Aorta (tissue), 5 donors: ENCODE data around the gene MORC2. TPM values are rescaled to one million over a fixed set of nuclear protein-coding genes. Genes with fewer than 3 reads are reported as not detected.

Source experiments
- ATAC-seq: fragments of 200-7000 bp; cut with Tn5 transposase; one replicate; pipeline ENCODE4 v1.9.1; 2022; ENCODE audit warnings: moderate library complexity; ENCODE audit not compliant: low FRiP score
- DNase-seq, 2 donors: peaks; one replicate each; pipeline ENCODE4 v3.0.0-alpha.2; 2020
- H3K27ac ChIP-seq, 2 donors: one replicate each; pipeline ENCODE4 v1.5.1; 2013; ENCODE audit warnings: low read length in 2 of 2, mild to moderate bottlenecking in 2 of 2, moderate library complexity in 2 of 2, control low read depth in 1 of 2, inconsistent platforms in 1 of 2, low read depth in 1 of 2
- H3K27me3 ChIP-seq, 2 donors: one replicate each; pipeline ENCODE4 v1.6.1; 2013; ENCODE audit warnings: control low read depth in 1 of 2, low read length in 1 of 2, mild to moderate bottlenecking in 1 of 2, moderate library complexity in 1 of 2; ENCODE audit not compliant: insufficient read depth in 2 of 2, control insufficient read depth in 1 of 2
- H3K36me3 ChIP-seq, 2 donors: one replicate each; pipeline ENCODE4 v1.6.1; 2013; ENCODE audit warnings: control low read depth in 1 of 2, low read length in 1 of 2, mild to moderate bottlenecking in 1 of 2; ENCODE audit not compliant: insufficient read depth in 2 of 2, control insufficient read depth in 1 of 2
- H3K4me1 ChIP-seq, 2 donors: one replicate each; pipeline ENCODE4 v1.6.1; 2013; ENCODE audit warnings: low read length in 2 of 2, control low read depth in 1 of 2, mild to moderate bottlenecking in 1 of 2, moderate library complexity in 1 of 2; ENCODE audit not compliant: insufficient read depth in 2 of 2, control insufficient read depth in 1 of 2
- H3K4me3 ChIP-seq, 2 donors: one replicate each; pipeline ENCODE4 v1.5.1; 2013; ENCODE audit warnings: low read length in 2 of 2, control low read depth in 1 of 2, mild to moderate bottlenecking in 1 of 2
- H3K9me3 ChIP-seq: one replicate; pipeline ENCODE4 v1.6.1; 2013; ENCODE audit warnings: mild to moderate bottlenecking, low read length; ENCODE audit not compliant: control insufficient read depth
- WGBS, 2 donors: extraction: QIAGEN DNeasy Blood & Tissue Kit; methylation state at CpG; one replicate each; pipeline ENCODE4 v1.1.7; 2013; 5-methylcytosine and 5-hydroxymethylcytosine counted together
- intact Hi-C, 2 donors: fragments of 100-400 bp; cut with DNase I; formaldehyde crosslinking; loops; one replicate each; pipeline versions ENCODE4 v1.14.2 to v1.15.0; 2022
- polyA plus RNA-seq, 2 donors: library from polyadenylated mRNA; stranded (reverse); fragments of 200-250 nt; gene quantifications; one replicate each; pipeline ENCODE4 v1.2.3, GENCODE V29; 2013
- total RNA-seq, 2 donors: library from RNA; stranded (reverse); fragmentation: NEBNext Ultra II Directional; extraction: Animal tissue kit (Norgen Biotek cat#: 25700); gene quantifications; one replicate each; pipeline ENCODE4 v1.2.1, GENCODE V29; 2021
- donor health status: healthy with polysubstance abuse.
- donor health status: Bipolar disorder and iron deficiency.
- donor health status: DM: no; HTN: no; CAD: no.
- donor health status: DM: no; HTN: no; CAD: no.
- donor health status: DM: yes; HTN: yes; CAD: no.

Gene MORC2
- total and polyA plus RNA-seq, 4 donors: 7.8 to 37.7 (median 29.0) TPM

DNA sequence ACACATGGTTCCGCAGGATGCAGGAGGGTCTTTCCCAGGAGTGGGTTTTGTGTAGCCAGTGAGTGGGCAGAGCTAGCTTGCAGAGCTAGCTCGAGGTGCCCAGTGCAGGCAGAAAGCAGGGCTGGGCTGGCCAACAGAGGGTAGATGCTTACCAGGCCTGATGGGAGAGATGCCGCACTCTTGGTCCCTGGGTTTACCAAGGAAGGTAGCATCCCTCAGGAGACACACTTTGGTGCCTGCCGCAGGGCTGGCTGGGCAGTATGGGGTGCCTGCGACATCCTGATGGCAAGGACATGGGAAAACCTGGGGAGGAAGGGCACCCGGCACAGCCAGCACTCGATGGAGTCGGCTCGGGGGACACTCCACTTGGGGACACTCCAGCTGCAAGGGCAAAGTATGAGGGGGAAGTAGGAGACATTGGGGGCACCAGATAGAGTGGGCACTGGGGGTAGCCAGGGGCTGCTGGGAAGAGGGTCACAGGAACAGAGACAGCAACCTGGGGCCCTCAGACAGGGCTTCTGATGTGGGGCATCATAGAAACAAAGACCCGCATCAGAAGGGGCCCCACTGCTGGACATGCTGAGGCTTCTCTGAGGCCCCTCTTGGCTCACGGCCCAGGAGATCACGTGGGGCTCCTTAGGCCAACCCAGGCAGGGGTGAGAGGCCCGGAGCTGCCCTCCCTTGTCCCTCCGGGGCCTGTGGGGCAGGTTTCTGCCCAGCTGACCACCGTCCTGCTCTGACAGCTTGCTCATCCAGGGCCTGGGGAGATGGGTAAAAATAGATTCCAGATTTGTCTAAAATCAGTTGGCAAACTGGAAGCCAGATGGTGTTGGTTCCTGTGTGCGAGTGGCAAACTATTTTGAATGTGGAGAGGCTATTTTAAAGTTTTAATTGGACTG lies 89.8 kb downstream of the MORC2 start:
- Histone ChIP-seq H3K9me3 (no peaks in the 10 kb centered on the region), H3K27me3 (no peaks in the 10 kb centered on the region), H3K4me1 (no peaks in the 10 kb centered on the region), H3K4me3 (no peak overlapping the region), H3K36me3 (no peaks in the 10 kb centered on the region), H3K27ac (no peak overlapping the region)
- 67 to 75% methylated on average over 15 to 16 of the region's 16 CpGs for WGBS, 2 donors
- ATAC-seq (no peak), DNase-seq (peak; percentile 32 to 73)
- intact Hi-C loops: no loop called here

GRCh38 chr22:30877662-30878515 lies 90.7 kb downstream of the MORC2 start:
- Histone ChIP-seq H3K9me3 (no peaks in the 10 kb centered on the region), H3K4me1 (no peaks in the 10 kb centered on the region), H3K27ac (no peak overlapping the region), H3K36me3 (no peaks in the 10 kb centered on the region), H3K4me3 (no peak overlapping the region), H3K27me3 (no peaks in the 10 kb centered on the region)
- intact Hi-C loops: no loop called here
- 38 to 40% methylated on average over 15 of the region's 15 CpGs for WGBS, 2 donors
- DNase-seq (peak; percentile 24 to 68), ATAC-seq (no peak)

DNA sequence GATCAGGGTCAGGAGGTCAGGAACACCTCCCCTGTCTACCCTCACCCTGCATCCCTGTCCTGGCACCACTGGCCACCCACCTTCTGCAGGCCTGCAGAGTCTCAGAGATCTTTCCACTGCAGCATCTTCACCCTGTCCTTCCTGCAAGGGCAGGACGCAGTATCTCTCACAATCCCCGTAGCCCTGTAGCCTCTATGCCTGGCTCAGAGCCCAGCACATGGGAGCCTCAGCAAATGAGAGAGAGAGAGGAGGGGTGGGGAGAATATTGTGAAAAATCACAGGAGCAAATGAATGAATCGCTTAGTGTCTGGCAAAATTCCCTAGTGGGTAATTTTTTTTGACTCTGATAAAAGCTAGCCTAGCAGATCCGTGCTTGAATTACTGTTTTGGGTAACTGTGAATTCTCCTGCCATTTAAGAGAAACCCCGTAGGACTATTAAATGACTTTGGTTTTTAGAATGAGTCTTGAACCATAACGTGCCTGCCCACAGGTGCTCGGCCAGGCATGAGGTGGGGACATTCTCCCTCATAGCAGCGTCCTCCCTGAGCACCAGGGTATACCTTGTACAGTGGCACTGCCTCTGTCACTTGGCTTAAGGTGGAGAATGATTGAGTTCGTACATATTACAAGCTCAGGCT lies 91.5 kb downstream of the MORC2 start:
- intact Hi-C loops: no loop called here
- no peaks in the 10 kb centered on the region for H3K36me3 ChIP-seq
- H3K27me3 ChIP-seq: no peaks in the 10 kb centered on the region
- no peak overlapping the region for H3K27ac ChIP-seq
- H3K9me3 ChIP-seq: no peaks in the 10 kb centered on the region
- ATAC-seq (no peak), DNase-seq (peak; percentile 38 to 40)
- H3K4me3 ChIP-seq: no peak overlapping the region
- WGBS, 2 donors: 30 to 41% methylated on average over 9 of the region's 9 CpGs
- H3K4me1 ChIP-seq: no peaks in the 10 kb centered on the region

DNA sequence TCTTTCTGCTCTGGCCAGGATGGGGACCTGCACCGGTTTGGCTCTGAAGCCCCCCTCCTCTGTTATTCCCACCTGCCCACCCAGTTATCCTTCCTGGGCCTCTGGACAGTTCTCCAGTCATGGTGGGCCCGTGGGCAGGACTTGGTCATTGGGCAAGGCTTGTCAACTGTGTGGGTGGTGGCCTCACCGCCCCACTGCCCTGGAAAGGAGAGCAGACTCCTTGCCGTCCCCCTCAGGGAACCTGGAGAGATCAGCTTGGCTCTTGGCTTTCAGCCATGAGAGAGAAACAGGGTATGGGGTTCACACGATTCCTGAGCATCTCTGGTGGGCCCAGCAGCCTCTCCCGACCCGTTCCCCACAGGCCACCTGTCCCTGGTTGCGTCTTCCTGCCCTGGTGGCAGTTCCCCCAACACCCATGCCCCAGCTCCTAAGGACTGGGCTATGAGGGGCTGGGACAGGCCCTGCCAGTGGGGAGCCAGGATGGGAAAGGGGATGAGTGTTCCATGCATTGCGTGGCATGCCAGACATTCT lies 92.3 kb downstream of the MORC2 start:
- intact Hi-C loops: no loop called here
- H3K36me3 ChIP-seq: no peaks in the 10 kb centered on the region
- H3K9me3 ChIP-seq: no peaks in the 10 kb centered on the region
- 89 to 90% methylated on average over 9 of the region's 9 CpGs for WGBS, 2 donors
- ATAC-seq (no peak), DNase-seq (peak; percentile 21 to 68)
- H3K4me3 ChIP-seq: no peak overlapping the region
- H3K27ac ChIP-seq: no peak overlapping the region
- no peaks in the 10 kb centered on the region for H3K27me3 ChIP-seq
- H3K4me1 ChIP-seq: no peaks in the 10 kb centered on the region

- no peaks in the 10 kb centered on the region for H3K9me3 ChIP-seq
- 58 to 63% methylated on average over 16 to 17 of the region's 17 CpGs for WGBS, 2 donors
- no peak overlapping the region for H3K27ac ChIP-seq
- DNase-seq (peak; percentile 44 to 47), ATAC-seq (no peak)
- H3K36me3 ChIP-seq: no peaks in the 10 kb centered on the region
- intact Hi-C loops: no loop called here
- no peaks in the 10 kb centered on the region for H3K27me3 ChIP-seq
- H3K4me1 ChIP-seq: no peaks in the 10 kb centered on the region
- no peak overlapping the region for H3K4me3 ChIP-seq
Observed at GRCh38 chr22:30875481-30876215, 92.9 kb downstream of the MORC2 start.

Other genes starting within 250 kb of the MORC2 start
- 10 to 100 TPM; 86.1 to 89.4 TPM for gene TUG1, start 491 bp upstream of the MORC2 start, total RNA-seq
- gene TUG1, start 491 bp upstream of the MORC2 start, polyA plus RNA-seq: 10 to 100 TPM; 10.6 to 68.0 TPM
- 1,000 to 10,000 TPM in 1 of 2 donors, 100 to 1,000 TPM in 1; 588 to 1,240 TPM for gene SMTN, start 112.5 kb upstream of the MORC2 start, total RNA-seq
- gene SMTN, start 112.5 kb upstream of the MORC2 start, polyA plus RNA-seq: 100 to 1,000 TPM in 1 of 2 donors, 10 to 100 TPM in 1; 97.7 to 554 TPM
- gene SELENOM, start 138.8 kb upstream of the MORC2 start, total RNA-seq: 100 to 1,000 TPM; 368 to 526 TPM
- gene SELENOM, start 138.8 kb upstream of the MORC2 start, polyA plus RNA-seq: 1,000 to 10,000 TPM in 1 of 2 donors, 100 to 1,000 TPM in 1; 806 to 1,228 TPM
- gene INPP5J, start 154.2 kb upstream of the MORC2 start, total RNA-seq: 1 to 10 TPM; 2.4 to 3.3 TPM
- gene INPP5J, start 154.2 kb upstream of the MORC2 start, polyA plus RNA-seq: 1 to 10 TPM; 7.6 to 8.3 TPM
- gene PLA2G3, start 171.7 kb upstream of the MORC2 start, total RNA-seq: not detected
- under 1 TPM in 1 of 2 donors, not detected in 1; 0.33 TPM for gene PLA2G3, start 171.7 kb upstream of the MORC2 start, polyA plus RNA-seq
- gene RNF185, start 191.4 kb upstream of the MORC2 start, total RNA-seq: 10 to 100 TPM; 42.8 to 62.5 TPM
- gene RNF185, start 191.4 kb upstream of the MORC2 start, polyA plus RNA-seq: 10 to 100 TPM; 26.3 to 36.1 TPM
- 10 to 100 TPM; 35.4 to 55.2 TPM for gene LIMK2, start 243.5 kb upstream of the MORC2 start, total RNA-seq
- gene LIMK2, start 243.5 kb upstream of the MORC2 start, polyA plus RNA-seq: 10 to 100 TPM; 10.9 to 28.8 TPM